GM21360 (cell line): ENCODE data around the gene ARFGEF3.

ENCODE experiments used
- ATAC-seq: cut with Tn5 transposase; IDR thresholded peaks from one replicate; pipeline ENCODE4 v1.9.1; 2021; ENCODE audit warnings: mild to moderate bottlenecking, moderate library complexity; ENCODE audit not compliant: unreplicated experiment

ARFGEF3 gene

DNA sequence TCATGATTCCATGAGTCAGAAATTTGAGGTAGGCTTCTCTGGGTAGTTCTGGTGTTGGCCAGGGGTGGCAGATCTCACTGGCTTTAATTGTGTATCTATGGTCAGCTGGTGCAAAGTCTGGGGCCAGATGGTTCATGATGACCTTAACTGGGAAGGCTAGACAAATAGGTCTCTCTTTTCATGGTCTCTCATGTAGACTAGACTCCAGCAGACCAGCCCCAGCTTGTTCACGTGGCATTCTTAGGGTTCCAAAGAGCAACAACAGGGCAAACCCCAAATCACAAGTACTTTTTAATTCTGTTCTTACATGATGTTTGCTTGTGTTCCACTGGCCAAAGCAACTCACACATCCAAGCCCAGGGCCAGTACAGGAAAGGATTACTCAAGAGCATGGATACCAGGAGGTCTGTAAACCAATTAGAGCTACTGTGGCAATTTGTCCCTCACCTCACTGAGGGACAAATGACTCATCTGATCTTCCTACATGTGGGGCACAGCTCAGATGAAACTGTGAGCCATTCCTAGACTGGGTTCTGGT is 136.1 kb downstream of the ARFGEF3 start:
- no peak for ATAC-seq

DNA sequence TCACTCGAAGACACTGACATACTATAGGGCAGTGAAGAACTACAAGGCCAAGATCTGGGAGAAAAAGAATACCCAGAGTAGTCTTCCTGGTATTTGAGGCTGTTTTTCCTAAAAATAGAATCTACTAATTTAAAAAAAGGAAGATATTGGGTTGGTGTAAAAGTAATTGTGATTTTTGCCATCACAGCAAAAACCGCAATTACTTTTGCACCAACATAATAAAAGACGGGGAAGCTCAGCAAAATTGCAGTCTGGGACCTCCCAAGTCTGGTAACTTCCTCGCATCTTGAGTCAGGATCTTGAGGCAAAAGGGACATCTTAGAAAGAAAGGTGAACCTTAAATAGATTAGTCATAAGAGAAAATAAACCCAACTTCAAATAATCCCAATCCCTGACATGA is 138.7 kb downstream of the ARFGEF3 start:
- ATAC-seq: no peak

DNA sequence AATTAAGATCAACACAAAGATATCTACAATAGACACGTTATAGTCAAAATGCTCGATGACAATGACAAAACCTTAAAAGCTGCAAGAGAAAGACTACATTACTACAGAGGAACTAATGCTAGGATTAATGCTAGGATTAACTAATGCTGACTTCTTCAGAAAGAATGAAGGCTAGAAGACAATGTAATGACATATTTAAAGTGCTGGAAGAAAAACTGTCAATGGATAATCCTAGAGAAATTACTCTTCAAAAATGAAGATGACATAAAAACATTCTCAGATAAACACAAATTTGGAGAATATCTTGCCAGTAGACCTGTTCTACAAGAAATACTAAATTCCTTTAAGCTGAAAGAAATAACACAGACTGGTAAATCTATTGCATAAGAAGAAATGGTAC is 140.8 kb downstream of the ARFGEF3 start:
- no peak for ATAC-seq

DNA sequence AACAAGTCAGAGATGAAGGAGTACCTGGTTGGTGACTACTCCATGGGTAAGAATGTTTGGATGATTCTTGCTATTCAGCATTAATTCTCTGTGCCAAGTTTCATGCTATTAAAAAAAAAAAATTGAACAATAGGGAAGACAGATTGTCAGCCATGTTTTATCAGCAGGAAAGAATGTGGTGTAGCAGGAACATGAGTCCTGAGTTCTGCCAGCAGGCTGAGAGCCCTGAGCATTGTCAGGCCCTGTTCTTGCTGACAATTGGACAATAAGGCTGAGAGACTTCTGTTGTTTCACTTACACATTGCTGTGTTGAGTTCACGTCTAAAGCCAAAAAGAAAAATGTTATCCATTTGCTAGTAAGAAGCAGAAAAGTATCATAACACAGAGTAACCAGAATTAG is 145.6 kb downstream of the ARFGEF3 start:
- ATAC-seq: no peak

DNA sequence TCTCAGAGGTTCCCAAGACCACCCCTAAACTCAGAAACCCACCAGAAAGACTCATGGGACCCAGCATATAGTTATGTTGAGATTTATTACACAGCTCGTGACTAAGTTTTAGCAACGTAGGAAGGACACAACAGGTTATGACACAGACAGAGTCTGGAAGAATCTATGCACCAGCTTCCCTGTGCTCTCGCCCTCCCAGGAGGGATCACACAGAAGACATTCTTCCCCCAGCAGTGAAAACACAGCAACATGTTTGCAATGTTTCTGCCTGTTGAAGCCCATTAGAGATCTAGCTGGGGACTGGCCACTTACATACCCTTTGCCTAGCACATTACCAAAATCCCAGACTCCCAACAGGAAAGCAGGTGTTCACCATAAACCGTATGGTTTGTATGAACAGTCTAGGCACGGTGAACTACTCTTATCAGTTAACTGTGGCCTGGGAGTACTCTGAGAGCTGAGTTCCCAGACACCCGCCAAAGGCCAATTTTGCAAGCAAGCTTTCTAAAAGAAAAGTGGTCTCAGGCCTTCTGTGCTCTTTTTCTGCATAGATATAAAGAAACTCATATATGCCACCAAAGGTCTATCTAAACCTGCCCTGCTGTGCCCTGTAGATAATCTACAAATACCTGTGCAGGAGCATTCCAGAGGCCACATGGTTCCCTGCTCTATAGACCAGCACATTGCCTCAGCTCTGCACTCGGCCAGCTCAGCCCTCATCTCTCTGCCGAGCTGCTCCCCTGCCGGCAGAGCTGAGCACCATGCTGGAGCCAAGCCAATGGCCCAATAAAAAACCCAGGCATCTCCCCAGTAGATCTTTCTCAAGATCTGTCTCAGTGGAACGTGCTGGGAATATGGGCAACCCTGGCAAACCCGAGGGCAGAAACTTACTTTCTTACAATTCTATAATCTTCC is 146.3 kb downstream of the ARFGEF3 start:
- ATAC-seq: no peak

DNA sequence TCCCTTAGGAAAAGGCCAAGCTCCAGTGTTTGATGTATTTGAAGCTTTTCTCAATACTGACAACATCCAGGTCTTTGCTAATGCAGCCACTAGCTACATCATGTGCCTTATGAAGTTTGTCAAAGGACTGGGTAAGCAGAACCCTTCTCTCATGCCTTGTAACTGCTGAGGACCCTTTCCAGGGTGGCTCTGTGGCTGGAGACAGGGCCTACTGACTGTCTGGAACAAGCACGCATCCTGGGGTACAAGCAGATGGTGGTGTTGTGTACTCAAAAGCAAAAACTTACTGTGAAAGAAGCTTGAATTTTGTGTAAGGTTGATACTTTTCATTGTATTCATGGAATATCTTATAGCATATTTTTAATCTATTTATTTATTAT is 147.0 kb downstream of the ARFGEF3 start:
- no peak for ATAC-seq

DNA sequence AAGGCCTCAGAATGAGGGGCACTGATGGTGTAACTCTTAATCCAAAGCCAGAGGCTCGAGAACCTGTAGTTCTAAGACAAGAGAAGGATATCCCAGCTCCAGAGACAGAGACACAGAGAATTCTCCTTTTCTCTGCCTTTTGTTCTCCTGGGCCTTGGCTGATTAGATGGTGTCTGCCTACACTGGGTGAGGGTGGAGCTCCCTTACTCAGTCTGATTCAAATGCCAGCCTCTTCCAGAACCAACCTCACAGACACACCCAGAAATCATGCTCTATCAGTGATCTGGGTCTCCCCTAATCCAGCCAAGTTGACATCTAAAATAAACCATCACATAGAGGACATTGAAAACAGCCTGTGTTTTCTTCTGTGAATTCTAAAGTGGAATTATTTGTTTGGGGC is 148.0 kb downstream of the ARFGEF3 start:
- ATAC-seq: no peak

DNA sequence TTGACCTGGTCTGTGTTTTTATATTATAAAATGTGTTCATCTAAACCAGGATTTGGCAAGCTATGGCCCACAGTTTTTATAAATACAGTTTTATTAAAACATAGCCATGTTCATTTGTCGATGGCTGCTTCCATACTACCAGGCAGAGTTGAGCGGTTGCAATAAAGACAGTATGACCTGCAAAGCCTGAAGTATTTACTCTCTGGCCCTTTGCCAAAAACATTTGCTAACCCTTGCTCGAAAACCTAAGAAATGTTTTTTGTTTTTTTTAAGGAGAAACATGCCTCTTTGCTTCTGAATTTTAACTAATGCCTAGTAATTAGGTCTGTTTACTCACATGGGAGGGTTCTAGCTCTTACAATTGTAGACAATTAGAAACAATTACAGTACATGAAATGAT is 148.6 kb downstream of the ARFGEF3 start:
- ATAC-seq: no peak

DNA sequence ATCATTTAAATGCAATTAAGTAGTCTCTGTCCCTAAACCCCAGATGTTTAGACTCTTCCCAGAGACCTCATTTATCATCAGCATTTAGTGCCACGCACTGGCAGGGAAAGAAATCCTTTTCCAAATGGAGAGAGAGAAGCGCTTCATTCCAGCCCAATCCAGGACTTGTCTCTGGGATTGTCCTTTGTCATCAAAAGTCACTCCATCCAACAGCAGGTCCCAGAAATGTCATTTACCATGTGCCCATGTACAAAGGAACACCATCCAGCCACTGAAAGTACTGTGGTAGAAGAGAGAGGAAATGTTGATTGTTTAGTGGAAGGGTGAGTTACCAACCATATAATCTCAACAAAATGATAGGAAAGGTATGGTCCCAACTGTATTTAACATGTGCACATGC is 149.1 kb downstream of the ARFGEF3 start:
- no peak for ATAC-seq

DNA sequence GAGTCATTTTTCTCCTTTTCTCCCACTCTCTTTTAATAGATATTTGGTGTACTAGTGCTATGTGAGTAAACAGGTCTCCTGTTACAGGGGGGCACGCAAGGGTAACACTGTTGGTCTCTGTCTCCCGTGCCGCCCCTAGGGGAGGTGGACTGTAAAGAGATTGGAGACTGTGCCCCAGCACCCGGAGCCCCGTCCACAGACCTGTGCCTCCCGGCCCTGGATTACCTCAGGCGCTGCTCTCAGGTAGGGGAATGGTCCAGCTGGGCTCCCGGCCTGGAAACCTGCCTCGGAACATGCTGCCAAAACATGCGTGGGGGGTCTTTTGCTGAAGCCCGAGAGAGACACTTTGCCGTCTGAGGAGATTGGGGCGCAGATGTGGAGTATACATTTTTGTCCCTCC is 149.5 kb downstream of the ARFGEF3 start:
- ATAC-seq: no peak

DNA sequence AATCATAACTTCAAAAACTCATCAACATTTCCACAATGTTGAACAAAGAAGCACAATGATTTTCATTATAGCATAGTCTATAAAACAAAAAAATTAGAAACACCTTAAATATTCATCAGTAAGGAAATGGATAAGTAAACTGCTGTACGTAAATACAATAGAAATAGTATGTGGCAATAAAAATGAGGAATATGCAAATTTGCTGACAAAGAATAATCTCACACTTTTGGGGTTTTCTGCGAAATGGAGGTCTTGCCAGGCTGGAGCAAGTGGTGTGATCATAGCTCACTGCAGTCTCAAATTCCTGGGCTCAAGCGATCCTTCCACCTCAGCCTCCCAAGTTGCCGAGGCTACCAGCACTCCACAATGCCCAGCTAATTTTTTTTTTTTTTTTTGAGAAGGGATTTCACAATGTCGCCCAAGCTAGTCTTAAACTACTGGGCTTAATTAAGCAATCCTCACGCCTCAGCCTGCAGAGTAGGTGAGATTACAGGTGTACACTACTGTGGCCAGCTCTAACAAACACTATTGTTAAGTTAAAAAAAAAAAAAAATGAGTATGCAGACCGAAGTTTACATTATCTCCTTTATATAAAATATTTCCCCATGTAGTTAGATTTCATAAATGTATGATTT is 157.1 kb downstream of the ARFGEF3 start:
- no peak for ATAC-seq

DNA sequence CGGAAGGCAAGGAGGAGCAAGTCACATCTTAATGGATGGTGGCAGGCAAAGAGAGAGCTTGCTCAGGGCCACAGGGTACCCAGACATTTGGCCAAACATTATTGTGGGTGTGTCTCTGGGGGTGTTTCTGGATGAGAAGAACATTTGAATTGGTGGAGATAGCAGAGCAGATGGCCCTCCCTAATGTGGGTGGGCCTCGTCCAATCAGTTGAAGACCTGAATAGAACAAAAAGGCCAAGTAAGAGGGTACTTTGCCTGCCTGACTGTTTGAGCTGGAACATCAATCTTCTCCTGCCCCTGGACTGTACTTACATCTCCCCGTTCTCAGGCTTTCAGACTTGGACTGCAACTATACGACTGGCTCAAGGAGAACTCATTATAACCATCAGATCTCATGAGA is 160.2 kb downstream of the ARFGEF3 start:
- no peak for ATAC-seq

DNA sequence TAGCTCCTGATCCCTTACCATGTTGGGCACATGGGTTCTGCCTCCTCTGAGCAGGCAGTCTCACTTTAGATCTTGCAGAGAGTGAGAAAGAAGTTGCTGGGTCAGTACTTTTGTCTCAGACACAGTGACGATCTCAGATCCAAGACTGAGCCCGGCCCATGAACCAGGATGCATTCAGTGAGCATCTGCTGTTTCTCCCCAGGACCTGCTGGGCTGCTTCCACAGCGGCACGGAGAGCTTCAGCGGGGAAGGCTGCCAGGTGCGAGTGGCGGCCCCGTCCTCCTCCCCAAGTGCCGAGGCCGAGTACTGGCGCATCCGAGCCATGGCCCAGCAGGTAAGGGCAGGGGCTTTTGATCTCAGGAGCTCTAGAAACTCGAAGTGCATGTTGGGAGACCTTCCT is 162.1 kb downstream of the ARFGEF3 start:
- ATAC-seq: no peak

DNA sequence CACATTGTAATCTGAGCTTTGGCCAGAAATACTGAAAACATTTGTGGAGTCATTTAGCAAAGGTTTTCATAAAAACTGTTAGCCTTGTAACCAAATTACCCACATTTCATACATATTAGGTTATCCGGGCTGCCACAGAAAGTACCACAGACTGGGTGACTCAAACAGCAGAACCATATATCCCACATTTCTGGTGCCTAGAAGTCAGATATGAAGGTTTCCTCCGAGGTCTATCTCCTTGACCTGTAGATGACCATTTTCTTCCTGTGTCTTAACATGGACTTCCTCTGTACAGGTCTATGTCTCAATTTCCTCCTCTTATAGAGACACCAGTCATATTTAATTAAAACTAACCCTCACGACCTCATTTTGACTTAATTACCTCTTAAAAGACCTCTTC is 166.5 kb downstream of the ARFGEF3 start:
- ATAC-seq: no peak

DNA sequence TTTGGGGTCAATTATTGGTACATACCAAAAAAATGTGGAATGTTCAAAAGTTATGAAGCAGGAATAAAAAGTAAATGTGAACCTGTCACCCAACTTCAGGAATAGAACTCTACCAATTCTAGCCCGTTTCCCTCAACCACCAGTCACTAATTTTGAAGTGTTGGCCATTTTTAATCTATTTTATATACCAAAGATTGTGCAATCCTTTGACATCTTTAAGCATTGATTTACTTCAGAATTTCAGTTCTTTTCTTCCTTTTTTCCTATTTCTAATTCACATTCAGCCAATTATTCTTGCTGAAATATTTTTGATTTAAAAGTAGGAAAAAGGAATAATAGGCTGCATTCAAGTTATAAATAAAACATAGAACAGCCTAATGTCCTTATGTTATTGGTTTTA is 169.0 kb downstream of the ARFGEF3 start:
- no peak for ATAC-seq

DNA sequence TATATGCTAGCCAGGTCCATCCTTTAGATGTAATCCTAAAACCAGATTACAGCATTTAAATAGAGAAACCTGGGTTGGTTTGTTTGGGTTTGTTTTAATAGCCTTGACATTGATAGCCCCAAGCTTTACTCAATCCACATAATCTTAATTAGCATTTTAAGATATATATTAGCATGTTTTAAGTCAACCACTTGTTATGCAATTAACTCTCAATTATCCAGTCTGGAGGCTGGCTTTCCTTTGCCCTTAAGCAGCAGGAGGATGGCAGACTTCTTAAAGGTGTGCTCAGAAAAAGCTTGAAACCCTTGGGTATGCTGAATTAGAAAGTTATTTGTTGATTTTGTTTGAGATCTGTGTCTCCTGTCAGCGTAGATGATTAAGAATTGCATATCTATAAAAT is 169.7 kb downstream of the ARFGEF3 start:
- no peak for ATAC-seq

DNA sequence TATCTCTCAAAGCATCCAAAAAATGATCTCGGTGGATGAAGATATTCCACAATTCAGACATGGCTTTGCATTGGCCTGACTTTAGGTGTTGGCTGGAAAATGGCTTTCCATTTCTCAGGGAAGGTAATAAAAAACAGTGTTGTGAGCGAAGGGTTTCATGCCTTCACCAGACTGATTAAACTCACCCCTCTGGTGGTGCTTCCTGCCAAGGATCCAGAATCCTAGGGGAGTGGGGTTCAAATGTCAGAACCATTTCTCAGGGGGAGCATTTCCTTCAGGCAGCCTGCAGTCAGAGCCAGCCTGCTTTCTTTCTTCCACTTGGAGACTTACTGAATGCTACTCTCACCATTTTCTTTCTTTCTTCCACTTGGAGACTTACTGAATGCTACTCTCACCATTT is 170.2 kb downstream of the ARFGEF3 start:
- no peak for ATAC-seq

DNA sequence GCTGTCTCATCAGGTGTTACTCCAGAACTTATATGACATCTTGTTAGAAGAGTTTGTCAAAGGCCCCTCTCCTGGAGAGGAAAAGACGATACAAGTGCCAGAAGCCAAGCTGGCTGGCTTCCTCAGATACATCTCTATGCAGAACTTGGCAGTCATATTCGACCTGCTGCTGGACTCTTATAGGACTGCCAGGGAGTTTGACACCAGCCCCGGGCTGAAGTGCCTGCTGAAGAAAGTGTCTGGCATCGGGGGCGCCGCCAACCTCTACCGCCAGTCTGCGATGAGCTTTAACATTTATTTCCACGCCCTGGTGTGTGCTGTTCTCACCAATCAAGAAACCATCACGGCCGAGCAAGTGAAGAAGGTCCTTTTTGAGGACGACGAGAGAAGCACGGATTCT is 172.3 kb downstream of the ARFGEF3 start:
- ATAC-seq: no peak

DNA sequence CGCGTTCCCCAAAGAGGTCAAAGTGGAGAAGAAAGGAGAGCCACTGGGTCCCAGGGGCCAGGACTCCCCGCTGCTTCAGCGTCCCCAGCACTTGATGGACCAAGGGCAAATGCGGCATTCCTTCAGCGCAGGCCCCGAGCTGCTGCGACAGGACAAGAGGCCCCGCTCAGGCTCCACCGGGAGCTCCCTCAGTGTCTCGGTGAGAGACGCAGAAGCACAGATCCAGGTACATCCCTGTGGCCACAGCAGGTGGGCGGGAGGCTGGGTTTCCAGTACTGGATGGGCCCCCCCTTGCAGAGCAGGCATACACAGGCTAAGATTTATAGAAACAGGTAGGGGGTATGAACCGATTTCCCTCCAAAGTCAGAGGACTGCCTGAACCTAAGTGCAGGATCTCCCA is 173.2 kb downstream of the ARFGEF3 start:
- ATAC-seq: no peak

DNA sequence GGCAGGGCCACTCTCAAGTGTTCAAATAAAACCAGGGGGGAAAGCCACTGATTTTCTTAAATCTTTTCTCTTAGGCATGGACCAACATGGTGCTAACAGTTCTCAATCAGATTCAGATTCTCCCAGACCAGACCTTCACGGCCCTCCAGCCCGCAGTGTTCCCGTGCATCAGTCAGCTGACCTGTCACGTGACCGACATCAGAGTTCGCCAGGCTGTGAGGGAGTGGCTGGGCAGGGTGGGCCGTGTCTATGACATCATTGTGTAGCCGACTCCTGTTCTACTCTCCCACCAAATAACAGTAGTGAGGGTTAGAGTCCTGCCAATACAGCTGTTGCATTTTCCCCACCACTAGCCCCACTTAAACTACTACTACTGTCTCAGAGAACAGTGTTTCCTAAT is 174.5 kb downstream of the ARFGEF3 start:
- no peak for ATAC-seq

DNA sequence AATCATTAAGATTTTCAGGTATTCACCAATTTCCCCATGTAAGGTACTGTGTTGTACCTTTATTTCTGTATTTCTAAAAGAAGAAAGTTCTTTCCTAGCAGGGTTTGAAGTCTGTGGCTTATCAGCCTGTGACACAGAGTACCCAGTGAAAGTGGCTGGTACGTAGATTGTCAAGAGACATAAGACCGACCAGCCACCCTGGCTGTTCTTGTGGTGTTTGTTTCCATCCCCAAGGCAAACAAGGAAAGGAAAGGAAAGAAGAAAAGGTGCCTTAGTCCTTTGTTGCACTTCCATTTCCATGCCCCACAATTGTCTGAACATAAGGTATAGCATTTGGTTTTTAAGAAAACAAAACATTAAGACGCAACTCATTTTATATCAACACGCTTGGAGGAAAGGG is 175.3 kb downstream of the ARFGEF3 start:
- no peak for ATAC-seq

DNA sequence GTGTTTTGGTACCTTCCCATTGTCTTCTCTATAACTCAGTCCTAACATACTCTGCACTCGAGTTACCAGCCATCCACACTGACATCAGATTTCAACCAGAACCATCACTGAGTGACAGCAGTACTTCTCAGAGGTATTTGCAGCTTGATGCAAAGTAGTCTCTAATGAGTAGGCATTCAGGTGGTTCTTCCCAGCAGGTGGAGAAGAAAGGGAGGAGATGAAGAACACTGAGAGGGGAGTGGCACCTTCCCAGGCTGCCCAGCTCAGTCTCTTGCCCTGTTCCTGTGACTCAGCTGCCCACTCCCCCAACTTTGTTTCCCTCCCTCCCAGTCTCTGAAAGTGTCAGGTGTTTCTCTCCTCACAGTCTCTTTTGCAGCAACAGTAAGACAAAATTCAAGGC is 177.3 kb downstream of the ARFGEF3 start:
- no peak for ATAC-seq
